ENCODE data around the gene PCIF1.

DNA sequence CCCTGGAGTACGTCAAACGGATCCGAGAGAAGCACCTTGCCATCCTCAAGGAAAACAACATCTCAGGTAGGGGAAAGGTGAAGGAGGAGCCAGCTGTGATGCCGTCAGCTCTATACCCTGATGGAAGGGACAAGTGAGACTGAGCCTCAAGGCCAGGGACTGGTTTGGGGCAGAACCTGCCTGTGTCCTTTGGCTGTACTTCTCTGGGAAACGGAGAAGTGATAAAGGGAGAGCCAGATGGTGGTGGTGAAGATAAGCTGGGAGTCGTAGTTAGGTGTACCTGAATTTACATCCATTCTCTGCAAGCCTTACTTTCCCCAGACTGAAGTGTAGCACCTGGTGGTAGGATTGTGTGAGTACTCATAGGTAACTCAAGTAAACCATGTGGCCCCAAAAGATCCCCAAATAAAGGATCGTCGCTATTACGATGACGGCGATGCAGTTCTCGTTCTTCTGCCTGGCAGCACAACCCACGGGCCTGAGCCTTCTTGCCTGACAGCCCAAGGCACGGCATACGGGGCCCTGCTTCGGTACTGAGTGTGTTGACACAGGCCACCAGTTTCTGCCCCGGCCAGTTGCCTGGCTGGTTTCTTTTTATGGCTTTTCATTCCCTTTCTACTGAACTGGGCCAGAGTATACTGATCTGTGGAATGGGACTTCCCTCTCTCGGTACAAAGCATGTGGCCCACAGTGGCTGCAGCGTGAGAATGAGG, 10.6 kb downstream of the PCIF1 start:
- TF ChIP-seq ZNF780A (CRISPR knock-in tag; IDR thresholded peaks at IDR 0.05): no peak
- no peak for TF ChIP-seq CTCF (IDR thresholded peaks at IDR 0.05 in 2 of 3, conservative IDR thresholded peaks at IDR 0.05 in 1 of 3; ENCODE audit: insufficient read depth in 2 of 3, low read depth in 1 of 3, low read length in 3 of 3)
- TF ChIP-seq, protein P1, sequence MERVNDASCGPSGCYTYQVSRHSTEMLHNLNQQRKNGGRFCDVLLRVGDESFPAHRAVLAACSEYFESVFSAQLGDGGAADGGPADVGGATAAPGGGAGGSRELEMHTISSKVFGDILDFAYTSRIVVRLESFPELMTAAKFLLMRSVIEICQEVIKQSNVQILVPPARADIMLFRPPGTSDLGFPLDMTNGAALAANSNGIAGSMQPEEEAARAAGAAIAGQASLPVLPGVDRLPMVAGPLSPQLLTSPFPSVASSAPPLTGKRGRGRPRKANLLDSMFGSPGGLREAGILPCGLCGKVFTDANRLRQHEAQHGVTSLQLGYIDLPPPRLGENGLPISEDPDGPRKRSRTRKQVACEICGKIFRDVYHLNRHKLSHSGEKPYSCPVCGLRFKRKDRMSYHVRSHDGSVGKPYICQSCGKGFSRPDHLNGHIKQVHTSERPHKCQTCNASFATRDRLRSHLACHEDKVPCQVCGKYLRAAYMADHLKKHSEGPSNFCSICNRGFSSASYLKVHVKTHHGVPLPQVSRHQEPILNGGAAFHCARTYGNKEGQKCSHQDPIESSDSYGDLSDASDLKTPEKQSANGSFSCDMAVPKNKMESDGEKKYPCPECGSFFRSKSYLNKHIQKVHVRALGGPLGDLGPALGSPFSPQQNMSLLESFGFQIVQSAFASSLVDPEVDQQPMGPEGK (CRISPR knock-in tag; IDR thresholded peaks at IDR 0.05; ENCODE audit: borderline replicate concordance): no peak
- TF ChIP-seq, protein P2, sequence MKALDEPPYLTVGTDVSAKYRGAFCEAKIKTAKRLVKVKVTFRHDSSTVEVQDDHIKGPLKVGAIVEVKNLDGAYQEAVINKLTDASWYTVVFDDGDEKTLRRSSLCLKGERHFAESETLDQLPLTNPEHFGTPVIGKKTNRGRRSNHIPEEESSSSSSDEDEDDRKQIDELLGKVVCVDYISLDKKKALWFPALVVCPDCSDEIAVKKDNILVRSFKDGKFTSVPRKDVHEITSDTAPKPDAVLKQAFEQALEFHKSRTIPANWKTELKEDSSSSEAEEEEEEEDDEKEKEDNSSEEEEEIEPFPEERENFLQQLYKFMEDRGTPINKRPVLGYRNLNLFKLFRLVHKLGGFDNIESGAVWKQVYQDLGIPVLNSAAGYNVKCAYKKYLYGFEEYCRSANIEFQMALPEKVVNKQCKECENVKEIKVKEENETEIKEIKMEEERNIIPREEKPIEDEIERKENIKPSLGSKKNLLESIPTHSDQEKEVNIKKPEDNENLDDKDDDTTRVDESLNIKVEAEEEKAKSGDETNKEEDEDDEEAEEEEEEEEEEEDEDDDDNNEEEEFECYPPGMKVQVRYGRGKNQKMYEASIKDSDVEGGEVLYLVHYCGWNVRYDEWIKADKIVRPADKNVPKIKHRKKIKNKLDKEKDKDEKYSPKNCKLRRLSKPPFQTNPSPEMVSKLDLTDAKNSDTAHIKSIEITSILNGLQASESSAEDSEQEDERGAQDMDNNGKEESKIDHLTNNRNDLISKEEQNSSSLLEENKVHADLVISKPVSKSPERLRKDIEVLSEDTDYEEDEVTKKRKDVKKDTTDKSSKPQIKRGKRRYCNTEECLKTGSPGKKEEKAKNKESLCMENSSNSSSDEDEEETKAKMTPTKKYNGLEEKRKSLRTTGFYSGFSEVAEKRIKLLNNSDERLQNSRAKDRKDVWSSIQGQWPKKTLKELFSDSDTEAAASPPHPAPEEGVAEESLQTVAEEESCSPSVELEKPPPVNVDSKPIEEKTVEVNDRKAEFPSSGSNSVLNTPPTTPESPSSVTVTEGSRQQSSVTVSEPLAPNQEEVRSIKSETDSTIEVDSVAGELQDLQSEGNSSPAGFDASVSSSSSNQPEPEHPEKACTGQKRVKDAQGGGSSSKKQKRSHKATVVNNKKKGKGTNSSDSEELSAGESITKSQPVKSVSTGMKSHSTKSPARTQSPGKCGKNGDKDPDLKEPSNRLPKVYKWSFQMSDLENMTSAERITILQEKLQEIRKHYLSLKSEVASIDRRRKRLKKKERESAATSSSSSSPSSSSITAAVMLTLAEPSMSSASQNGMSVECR (CRISPR knock-in tag; IDR thresholded peaks at IDR 0.05): no peak

Measured in K562 (cell line).